SU-DHL-6 (cell line): ENCODE measurements around the gene KSR1.

Experiments
- CTCF ChIP-seq: fragments of 200-600 bp; sonication (generic); IDR thresholded peaks from one replicate; pipeline ENCODE4 v1.5.1; 2017; ENCODE audit warnings: antibody characterized with exemption, mild to moderate bottlenecking, low read length, moderate library complexity; ENCODE audit not compliant: insufficient read depth, poor library complexity, severe bottlenecking
- EZH2phosphoT487 ChIP-seq: fragments of 200-600 bp; sonication (generic), shearing (Covaris generic); conservative IDR thresholded peaks from 2 replicates; pipeline ENCODE4 v1.6.1; 2018; ENCODE audit warnings: mild to moderate bottlenecking, antibody characterized with exemption, low read length, moderate library complexity, mixed read lengths

- TF ChIP-seq CTCF, result no peak
- TF ChIP-seq EZH2phosphoT487, result no peak
Observed at GRCh38 chr17:27471321-27472269, 15.3 kb downstream of the KSR1 start.
